Transverse colon (tissue), 3 donors: ENCODE data around the gene TOR1AIP2.

Experiments
- CTCF ChIP-seq, 5 experiments: fragments of 200-600 bp in 3 of 5; fragments of 450-650 bp in 2 of 5; sonication (generic) in 3 of 5; IDR thresholded peaks; 1 replicate in 2 of 5; 2 replicates in 3 of 5; pipeline ENCODE4 v1.5.1; 2016 to 2017; ENCODE audit warnings: antibody characterized with exemption in 5 of 5, inconsistent platforms in 3 of 5, mild to moderate bottlenecking in 2 of 5, moderate library complexity in 1 of 5
- EP300 ChIP-seq: sonication (generic); formaldehyde crosslinking; IDR thresholded peaks from one replicate; pipeline ENCODE4 v1.6.1; 2017; ENCODE audit warnings: antibody characterized with exemption, low read depth
- POLR2A ChIP-seq: fragments of 450-650 bp; IDR thresholded peaks from one replicate; pipeline ENCODE4 v1.6.1; 2016; ENCODE audit warnings: antibody characterized with exemption, mild to moderate bottlenecking, moderate library complexity

GRCh38 chr1:179818260-179818659 is 59.3 kb downstream of the TOR1AIP2 start:
- TF ChIP-seq CTCF (IDR thresholded peaks at IDR 0.05) (no peak), POLR2A (no peak), EP300 (no peak)
